ENCODE results near the gene FRY. TPM values are rescaled to one million over a fixed set of nuclear protein-coding genes. Genes with fewer than 3 reads are reported as not detected.
A peak's percentile ranks its signal among the peaks of the same experiment; 100 is the strongest.

FRY gene
- total and polyA plus RNA-seq, 2 of the 13 experiments (the other 11 are each of a cell fraction or from before 2014, with no cell fraction given): 8.2 to 13.1 TPM

- TF ChIP-seq ZNF577 (CRISPR knock-in tag; IDR thresholded peaks at IDR 0.05; ENCODE audit: borderline replicate concordance, low read depth) (no peak), ZSCAN22 (CRISPR knock-in tag; IDR thresholded peaks at IDR 0.05) (no peak), JUNB (CRISPR knock-in tag; IDR thresholded peaks at IDR 0.05; ENCODE audit: borderline replicate concordance) (no peak), SIX4 (CRISPR knock-in tag; IDR thresholded peaks at IDR 0.05) (0 out of 2 replicates have a peak, but pooled peaks have one; percentile 18), ZNF331 (CRISPR knock-in tag; IDR thresholded peaks at IDR 0.05) (no peak), NR2C2 (CRISPR knock-in tag; IDR thresholded peaks at IDR 0.05; ENCODE audit: borderline replicate concordance) (no peak), ZNF142 (CRISPR knock-in tag; IDR thresholded peaks at IDR 0.05) (no peak), YY1 (IDR thresholded peaks at IDR 0.05; ENCODE audit: insufficient read depth, insufficient replicate concordance, low read depth, low read length) (no peak), SOX13 (IDR thresholded peaks at IDR 0.05) (no peak), SOX13 (CRISPR knock-in tag; conservative IDR thresholded peaks at IDR 0.05 in 1 of 2, IDR thresholded peaks at IDR 0.05 in 1 of 2) (peak in 1 of 2 experiments; percentile 88; a peak in 2 of 4 replicates), ZNF563 (CRISPR knock-in tag; IDR thresholded peaks at IDR 0.05) (no peak), ZNF850 (CRISPR knock-in tag; conservative IDR thresholded peaks at IDR 0.05) (no peak), CENPBD1 (CRISPR knock-in tag; IDR thresholded peaks at IDR 0.05; ENCODE audit: borderline replicate concordance, low read depth) (no peak), ATF6 (CRISPR knock-in tag; conservative IDR thresholded peaks at IDR 0.05) (no peak), EP300 (IDR thresholded peaks at IDR 0.05; ENCODE audit: low read depth in 2 of 2, low read length in 2 of 2) (peak in 1 of 2 experiments; percentile 26; a peak in 1 of 4 replicates), EP300 (CRISPR knock-in tag; IDR thresholded peaks at IDR 0.05; ENCODE audit: borderline replicate concordance) (no peak), SP2 (CRISPR knock-in tag; IDR thresholded peaks at IDR 0.05) (no peak), ZHX1 (CRISPR knock-in tag; IDR thresholded peaks at IDR 0.05; ENCODE audit: low read depth) (no peak), ZNF124 (CRISPR knock-in tag; IDR thresholded peaks at IDR 0.05) (no peak)
Measured at GRCh38 chr13:32266130-32266529, 234.6 kb downstream of the FRY start (continued).

Measured in HepG2 (cell line).